ENCODE measurements around the gene SUN1. TPM values are rescaled to one million over a fixed set of nuclear protein-coding genes. Genes with fewer than 3 reads are reported as not detected.

SUN1 gene
- total RNA-seq, 1 experiment from 2014 or later = 158 TPM

GRCh38 chr7:903921-904755 is 71.9 kb downstream of the SUN1 start:
- no peak for TF ChIP-seq ATF1 (CRISPR knock-in tag; IDR thresholded peaks at IDR 0.05)
- no peak for TF ChIP-seq NFYB (CRISPR knock-in tag; conservative IDR thresholded peaks at IDR 0.05; ENCODE audit: low read depth)
- no peak for TF ChIP-seq RORB (CRISPR knock-in tag; IDR thresholded peaks at IDR 0.05)
- TF ChIP-seq SOX15 (CRISPR knock-in tag; IDR thresholded peaks at IDR 0.05) = no peak
- TF ChIP-seq TCF7 (CRISPR knock-in tag; IDR thresholded peaks at IDR 0.05; ENCODE audit: low read depth) = no peak
- TF ChIP-seq ATF3 (CRISPR knock-in tag; conservative IDR thresholded peaks at IDR 0.05) = no peak
- TF ChIP-seq HMGXB4 (CRISPR knock-in tag; IDR thresholded peaks at IDR 0.05) = no peak
- no peak for TF ChIP-seq ZNF416 (CRISPR knock-in tag; IDR thresholded peaks at IDR 0.05)
- no peak for TF ChIP-seq EMX1 (CRISPR knock-in tag; IDR thresholded peaks at IDR 0.05)
- no peak for TF ChIP-seq ZMAT4 (CRISPR knock-in tag; IDR thresholded peaks at IDR 0.05)
- TF ChIP-seq PRRX2 (CRISPR knock-in tag; IDR thresholded peaks at IDR 0.05) = no peak
- no peak for TF ChIP-seq ZNF396 (CRISPR knock-in tag; IDR thresholded peaks at IDR 0.05; ENCODE audit: borderline replicate concordance)
- no peak for TF ChIP-seq ETV6 (CRISPR knock-in tag; IDR thresholded peaks at IDR 0.05)
- no peak for TF ChIP-seq OVOL2 (CRISPR knock-in tag; IDR thresholded peaks at IDR 0.05; ENCODE audit: borderline replicate concordance)
- TF ChIP-seq ESRRA (CRISPR knock-in tag; IDR thresholded peaks at IDR 0.05; ENCODE audit: borderline replicate concordance) = no peak
- no peak for TF ChIP-seq ZNF532 (CRISPR knock-in tag; IDR thresholded peaks at IDR 0.05; ENCODE audit: borderline replicate concordance)
- no peak for ATAC-seq

GRCh38 chr7:904847-905246 is 72.6 kb downstream of the SUN1 start:
- TF ChIP-seq TP53 (CRISPR knock-in tag; IDR thresholded peaks at IDR 0.05) (no peak), NFATC4 (CRISPR knock-in tag; IDR thresholded peaks at IDR 0.05) (no peak), FOXK1 (CRISPR knock-in tag; IDR thresholded peaks at IDR 0.05) (no peak), RORB (CRISPR knock-in tag; IDR thresholded peaks at IDR 0.05) (no peak), ZNF512 (CRISPR knock-in tag; IDR thresholded peaks at IDR 0.05; ENCODE audit: borderline replicate concordance) (no peak), ZMAT4 (CRISPR knock-in tag; IDR thresholded peaks at IDR 0.05) (no peak), GRHL2 (CRISPR knock-in tag; IDR thresholded peaks at IDR 0.05; ENCODE audit: insufficient replicate concordance, severe bottlenecking) (no peak), STAT6 (CRISPR knock-in tag; conservative IDR thresholded peaks at IDR 0.05; ENCODE audit: low read depth) (no peak), ESRRA (CRISPR knock-in tag; IDR thresholded peaks at IDR 0.05; ENCODE audit: borderline replicate concordance) (no peak)
- H3K9me3 Mint-ChIP-seq = no peaks in the 10 kb centered on the region
- ATAC-seq (no peak), DNase-seq (ENCODE audit: low spot score) (no peak)
- no peaks in the 10 kb centered on the region for H3K4me1 Mint-ChIP-seq
- H3K36me3 Mint-ChIP-seq = no peaks in the 10 kb centered on the region
- no peak overlapping the region for H3K27ac Mint-ChIP-seq
- ChIA-PET POLR2A (no interaction called here), CTCF (no interaction called here)
- no peak overlapping the region for H3K4me3 Mint-ChIP-seq
- H3K27me3 Mint-ChIP-seq (ENCODE audit: low read depth) = peaks cover 17% of the 10 kb centered on the region

More at GRCh38 chr7:903921-904755, 71.9 kb downstream of the SUN1 start:
- Mint-ChIP-seq H3K27me3 (ENCODE audit: low read depth) (peaks cover 17% of the 10 kb centered on the region), H3K27ac (no peak overlapping the region), H3K4me3 (no peak overlapping the region), H3K36me3 (no peaks in the 10 kb centered on the region), H3K9me3 (no peaks in the 10 kb centered on the region), H3K4me1 (no peaks in the 10 kb centered on the region)
- ChIA-PET POLR2A (no interaction called here), CTCF (interaction anchor here (0.6 to 1.2 kb wide), 2 partner anchors 10 to 77 kb away, joined by 3 read pairs; no protein-coding TSS in a partner anchor)
- no peak for DNase-seq (ENCODE audit: low spot score)
